Uterus (tissue), 2 donors: ENCODE results near the gene NAA38.

Experiments used
- CTCF ChIP-seq, 4 experiments: fragments of 200-600 bp in 2 of 4; fragments of 450-650 bp in 2 of 4; sonication (generic) in 2 of 4; IDR thresholded peaks; one replicate each; pipeline ENCODE4 v1.5.1; 2016 to 2019; ENCODE audit warnings: antibody characterized with exemption in 4 of 4, mild to moderate bottlenecking in 2 of 4, moderate library complexity in 1 of 4
- POLR2A ChIP-seq, 2 donors: fragments of 450-650 bp; IDR thresholded peaks; one replicate each; pipeline ENCODE4 v1.6.1; 2016; ENCODE audit warnings: antibody characterized with exemption in 2 of 2, mild to moderate bottlenecking in 1 of 2, moderate library complexity in 1 of 2

- TF ChIP-seq CTCF (IDR thresholded peaks at IDR 0.05) (peak in 1 of 4 experiments; percentile 5), POLR2A (IDR thresholded peaks at IDR 0.05) (peak in 1 of 2 donors; percentile 41)
Observed at GRCh38 chr17:7887482-7888183, 30.3 kb upstream of the NAA38 start.
